ENCODE measurements around the gene PHF2. TPM values are rescaled to one million over a fixed set of nuclear protein-coding genes. Genes with fewer than 3 reads are reported as not detected.

PHF2 gene
- total and polyA plus RNA-seq, 9 of the 15 experiments (the other 6 are each of a cell fraction or from before 2014, with no cell fraction given) = 0.37 to 14.4 (median 8.1) TPM

DNA sequence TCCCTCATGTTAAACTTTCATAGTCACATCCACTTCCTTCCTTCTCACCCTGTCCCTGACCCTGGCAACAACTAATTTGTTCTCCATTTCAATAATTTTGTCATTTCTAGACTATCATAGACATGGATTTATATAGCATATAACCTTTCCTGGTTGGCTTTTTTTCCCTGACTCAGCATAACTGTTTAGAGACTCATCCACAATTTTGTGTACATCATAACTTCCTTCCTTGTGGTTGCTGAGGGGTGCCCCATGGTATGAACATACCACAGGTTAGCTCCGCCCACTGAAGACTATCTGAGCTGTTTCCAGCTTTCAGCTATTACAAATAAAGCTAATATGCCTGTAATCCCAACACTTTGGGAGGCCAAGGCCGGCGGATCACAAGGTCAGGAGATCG, 137.3 kb downstream of the PHF2 start:
- TF ChIP-seq COPS2 (conservative IDR thresholded peaks at IDR 0.05) (no peak), MAFG (tag; conservative IDR thresholded peaks at IDR 0.05) (peak; percentile 90), ESRRA (IDR thresholded peaks at IDR 0.05; ENCODE audit: borderline replicate concordance, low read depth) (no peak), ZNF316 (IDR thresholded peaks at IDR 0.05) (peak; percentile 97), ZNF79 (CRISPR knock-in tag; IDR thresholded peaks at IDR 0.05; ENCODE audit: low read depth) (no peak), ZNF384 (IDR thresholded peaks at IDR 0.05; ENCODE audit: low read depth, low read length) (no peak), MAFF (IDR thresholded peaks at IDR 0.05; ENCODE audit: low read length) (peak; percentile 97), CHD1 (IDR thresholded peaks at IDR 0.05; ENCODE audit: low read length) (no peak), MAFK (IDR thresholded peaks at IDR 0.05; ENCODE audit: low read length) (peak; percentile 97), C11orf30 (IDR thresholded peaks at IDR 0.05; ENCODE audit: low read depth) (peak; percentile 93)
- TF ChIP-seq, protein P1, sequence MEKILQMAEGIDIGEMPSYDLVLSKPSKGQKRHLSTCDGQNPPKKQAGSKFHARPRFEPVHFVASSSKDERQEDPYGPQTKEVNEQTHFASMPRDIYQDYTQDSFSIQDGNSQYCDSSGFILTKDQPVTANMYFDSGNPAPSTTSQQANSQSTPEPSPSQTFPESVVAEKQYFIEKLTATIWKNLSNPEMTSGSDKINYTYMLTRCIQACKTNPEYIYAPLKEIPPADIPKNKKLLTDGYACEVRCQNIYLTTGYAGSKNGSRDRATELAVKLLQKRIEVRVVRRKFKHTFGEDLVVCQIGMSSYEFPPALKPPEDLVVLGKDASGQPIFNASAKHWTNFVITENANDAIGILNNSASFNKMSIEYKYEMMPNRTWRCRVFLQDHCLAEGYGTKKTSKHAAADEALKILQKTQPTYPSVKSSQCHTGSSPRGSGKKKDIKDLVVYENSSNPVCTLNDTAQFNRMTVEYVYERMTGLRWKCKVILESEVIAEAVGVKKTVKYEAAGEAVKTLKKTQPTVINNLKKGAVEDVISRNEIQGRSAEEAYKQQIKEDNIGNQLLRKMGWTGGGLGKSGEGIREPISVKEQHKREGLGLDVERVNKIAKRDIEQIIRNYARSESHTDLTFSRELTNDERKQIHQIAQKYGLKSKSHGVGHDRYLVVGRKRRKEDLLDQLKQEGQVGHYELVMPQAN (IDR thresholded peaks at IDR 0.05; ENCODE audit: borderline replicate concordance) = no peak
- WGBS (ENCODE audit: insufficient coverage, low coverage, missing lambda C conversion rate) = 0% methylated on average over 4 of the region's 4 CpGs
- BruUV-seq (replicated peaks) = no TSS peak
- H3K9ac ChIP-seq (ENCODE audit: insufficient read depth in 1 of 2, low read depth in 2 of 2, low read length in 2 of 2) = no peak overlapping the region
- FAIRE-seq (no peak), DNase-seq (ENCODE audit: extremely low read depth in 1 of 4, low spot score in 3 of 4) (no peak), ATAC-seq (no peak)
- H4K20me1 ChIP-seq (replicated peaks; ENCODE audit: control insufficient read depth, insufficient read depth, low read length) = no peaks in the 10 kb centered on the region
- H3K4me3 ChIP-seq = no peak overlapping the region
- CTCF ChIA-PET (ENCODE audit: low intra/inter-chr PET ratio) = no interaction called here
- H3K27me3 ChIP-seq (ENCODE audit: control insufficient read depth in 2 of 2, insufficient read depth in 2 of 2, low read length in 2 of 2) = peaks cover 0 to 13% of the 10 kb centered on the region in 2 experiments; a peak in 2 of 5 replicates
- in situ Hi-C loops (cut with MboI) (no loop called here), intact Hi-C loops (cut with micrococcal nuclease) (no loop called here)
- H3K4me1 ChIP-seq (replicated peaks in 1 of 2; ENCODE audit: control insufficient read depth in 2 of 2, insufficient read depth in 2 of 2, low read length in 2 of 2) = no peaks in the 10 kb centered on the region
- H3K36me3 ChIP-seq (ENCODE audit: control insufficient read depth, insufficient read depth, low read length) = no peaks in the 10 kb centered on the region
- no peak overlapping the region for H2AFZ ChIP-seq (ENCODE audit: low read depth, low read length)
- no peak overlapping the region for H3K4me2 ChIP-seq (ENCODE audit: insufficient read depth, low read length)
- H3K27ac ChIP-seq (ENCODE audit: extremely low read depth, low read depth, low read length) = no peak overlapping the region
- POLR2A ChIA-PET = no interaction called here
- H3K9me3 ChIP-seq (replicated peaks; ENCODE audit: control insufficient read depth, insufficient read depth, low read depth, low read length) = no peaks in the 10 kb centered on the region
- no peaks in the 10 kb centered on the region for H3K9me1 ChIP-seq (ENCODE audit: control insufficient read depth, insufficient read depth, low read length)
- no peaks in the 10 kb centered on the region for H3K79me2 ChIP-seq (ENCODE audit: control insufficient read depth, insufficient read depth, low read length)
